HCT116 (cell line): ENCODE measurements around the gene TRIM67.

ENCODE experiments used
- CEBPB ChIP-seq: IDR thresholded peaks from 2 replicates; pipeline ENCODE4 v1.6.1; 2012; ENCODE audit warnings: low read depth
- EZH2 ChIP-seq: fragments of 200-600 bp; sonication (generic); IDR thresholded peaks from 2 replicates; pipeline ENCODE4 v1.6.1; 2017; ENCODE audit warnings: antibody characterized with exemption, mixed run types
- EZH2phosphoT487 ChIP-seq: fragments of 200-600 bp; IDR thresholded peaks from 2 replicates; pipeline ENCODE4 v1.6.1; 2018; ENCODE audit warnings: antibody characterized with exemption, borderline replicate concordance
- POLR2A ChIP-seq: IDR thresholded peaks from 2 replicates; pipeline ENCODE4 v1.7.0; 2011; ENCODE audit warnings: borderline replicate concordance; ENCODE audit not compliant: insufficient read depth, insufficient read length; ENCODE audit errors: extremely low read depth
- POLR2AphosphoS5 ChIP-seq: IDR thresholded peaks from 2 replicates; pipeline ENCODE4 v1.6.1; 2011; ENCODE audit warnings: mild to moderate bottlenecking, low read depth, low read length, moderate library complexity
- RAD21 ChIP-seq: IDR thresholded peaks from 2 replicates; pipeline ENCODE4 v1.6.1; 2012; ENCODE audit warnings: low read depth, mild to moderate bottlenecking
- SP1 ChIP-seq: IDR thresholded peaks from 2 replicates; pipeline ENCODE4 v1.6.1; 2012; ENCODE audit warnings: low read depth
- SRF ChIP-seq: IDR thresholded peaks from 2 replicates; pipeline ENCODE4 v1.6.1; 2012; ENCODE audit warnings: low read depth
- TF ChIP-seq, protein P1 (sequence below): IDR thresholded peaks from 2 replicates; pipeline ENCODE4 v1.6.1; 2012; ENCODE audit warnings: low read depth
- TF ChIP-seq, protein P2 (sequence below), 3 experiments: fragments of 200-600 bp in 1 of 3; sonication (generic) in 1 of 3; IDR thresholded peaks in 2 of 3; conservative IDR thresholded peaks in 1 of 3; 2 replicates each; pipeline ENCODE4 v1.5.1; 2012 to 2017; ENCODE audit warnings: low read depth in 2 of 3, low read length in 2 of 3, antibody characterized with exemption in 1 of 3, borderline replicate concordance in 1 of 3, control low read depth in 1 of 3, mild to moderate bottlenecking in 1 of 3, mixed read lengths in 1 of 3, mixed run types in 1 of 3, moderate library complexity in 1 of 3; ENCODE audit not compliant: insufficient read depth in 1 of 3

- TF ChIP-seq, protein P1, sequence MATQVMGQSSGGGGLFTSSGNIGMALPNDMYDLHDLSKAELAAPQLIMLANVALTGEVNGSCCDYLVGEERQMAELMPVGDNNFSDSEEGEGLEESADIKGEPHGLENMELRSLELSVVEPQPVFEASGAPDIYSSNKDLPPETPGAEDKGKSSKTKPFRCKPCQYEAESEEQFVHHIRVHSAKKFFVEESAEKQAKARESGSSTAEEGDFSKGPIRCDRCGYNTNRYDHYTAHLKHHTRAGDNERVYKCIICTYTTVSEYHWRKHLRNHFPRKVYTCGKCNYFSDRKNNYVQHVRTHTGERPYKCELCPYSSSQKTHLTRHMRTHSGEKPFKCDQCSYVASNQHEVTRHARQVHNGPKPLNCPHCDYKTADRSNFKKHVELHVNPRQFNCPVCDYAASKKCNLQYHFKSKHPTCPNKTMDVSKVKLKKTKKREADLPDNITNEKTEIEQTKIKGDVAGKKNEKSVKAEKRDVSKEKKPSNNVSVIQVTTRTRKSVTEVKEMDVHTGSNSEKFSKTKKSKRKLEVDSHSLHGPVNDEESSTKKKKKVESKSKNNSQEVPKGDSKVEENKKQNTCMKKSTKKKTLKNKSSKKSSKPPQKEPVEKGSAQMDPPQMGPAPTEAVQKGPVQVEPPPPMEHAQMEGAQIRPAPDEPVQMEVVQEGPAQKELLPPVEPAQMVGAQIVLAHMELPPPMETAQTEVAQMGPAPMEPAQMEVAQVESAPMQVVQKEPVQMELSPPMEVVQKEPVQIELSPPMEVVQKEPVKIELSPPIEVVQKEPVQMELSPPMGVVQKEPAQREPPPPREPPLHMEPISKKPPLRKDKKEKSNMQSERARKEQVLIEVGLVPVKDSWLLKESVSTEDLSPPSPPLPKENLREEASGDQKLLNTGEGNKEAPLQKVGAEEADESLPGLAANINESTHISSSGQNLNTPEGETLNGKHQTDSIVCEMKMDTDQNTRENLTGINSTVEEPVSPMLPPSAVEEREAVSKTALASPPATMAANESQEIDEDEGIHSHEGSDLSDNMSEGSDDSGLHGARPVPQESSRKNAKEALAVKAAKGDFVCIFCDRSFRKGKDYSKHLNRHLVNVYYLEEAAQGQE, result no peak
- no peak for TF ChIP-seq POLR2A
- TF ChIP-seq, protein P2, sequence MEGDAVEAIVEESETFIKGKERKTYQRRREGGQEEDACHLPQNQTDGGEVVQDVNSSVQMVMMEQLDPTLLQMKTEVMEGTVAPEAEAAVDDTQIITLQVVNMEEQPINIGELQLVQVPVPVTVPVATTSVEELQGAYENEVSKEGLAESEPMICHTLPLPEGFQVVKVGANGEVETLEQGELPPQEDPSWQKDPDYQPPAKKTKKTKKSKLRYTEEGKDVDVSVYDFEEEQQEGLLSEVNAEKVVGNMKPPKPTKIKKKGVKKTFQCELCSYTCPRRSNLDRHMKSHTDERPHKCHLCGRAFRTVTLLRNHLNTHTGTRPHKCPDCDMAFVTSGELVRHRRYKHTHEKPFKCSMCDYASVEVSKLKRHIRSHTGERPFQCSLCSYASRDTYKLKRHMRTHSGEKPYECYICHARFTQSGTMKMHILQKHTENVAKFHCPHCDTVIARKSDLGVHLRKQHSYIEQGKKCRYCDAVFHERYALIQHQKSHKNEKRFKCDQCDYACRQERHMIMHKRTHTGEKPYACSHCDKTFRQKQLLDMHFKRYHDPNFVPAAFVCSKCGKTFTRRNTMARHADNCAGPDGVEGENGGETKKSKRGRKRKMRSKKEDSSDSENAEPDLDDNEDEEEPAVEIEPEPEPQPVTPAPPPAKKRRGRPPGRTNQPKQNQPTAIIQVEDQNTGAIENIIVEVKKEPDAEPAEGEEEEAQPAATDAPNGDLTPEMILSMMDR (IDR thresholded peaks at IDR 0.05 in 2 of 3, conservative IDR thresholded peaks at IDR 0.05 in 1 of 3; ENCODE audit: borderline replicate concordance in 1 of 3, insufficient read depth in 1 of 3, low read depth in 2 of 3, low read length in 2 of 3), result no peak
- no peak for TF ChIP-seq POLR2AphosphoS5
- no peak for TF ChIP-seq SRF
- no peak for TF ChIP-seq CEBPB
- TF ChIP-seq SP1, result no peak
- TF ChIP-seq EZH2, result no peak
- TF ChIP-seq RAD21, result no peak
- no peak for TF ChIP-seq EZH2phosphoT487
Observed at GRCh38 chr1:231163830-231164427, 2.1 kb downstream of the TRIM67 start.
